ENCODE measurements around the gene DNAJC1. TPM values are rescaled to one million over a fixed set of nuclear protein-coding genes. Genes with fewer than 3 reads are reported as not detected.

Gene DNAJC1
- total RNA-seq, 1 donor from 2014 or later = 22.8 TPM

GRCh38 chr10:21757185-21757901 is 246.2 kb downstream of the DNAJC1 start:
- no peak overlapping the region for H3K4me3 ChIP-seq (ENCODE audit: low read depth, low read length)
- DNase-seq (ENCODE audit: low read depth) = no peak
- TF ChIP-seq CTCF (conservative IDR thresholded peaks at IDR 0.05; ENCODE audit: low read depth, low read length) = no peak

GRCh38 chr10:21756707-21757106 is 246.8 kb downstream of the DNAJC1 start:
- H3K4me3 ChIP-seq (ENCODE audit: low read depth, low read length) = no peak overlapping the region
- DNase-seq (ENCODE audit: low read depth) = no peak
- no peak for TF ChIP-seq CTCF (conservative IDR thresholded peaks at IDR 0.05; ENCODE audit: low read depth, low read length)

GRCh38 chr10:21754410-21755011 is 249.0 kb downstream of the DNAJC1 start:
- TF ChIP-seq CTCF (conservative IDR thresholded peaks at IDR 0.05; ENCODE audit: low read depth, low read length) = no peak
- no peak for DNase-seq (ENCODE audit: low read depth)
- no peak overlapping the region for H3K4me3 ChIP-seq (ENCODE audit: low read depth, low read length)

GRCh38 chr10:21753497-21754270 is 249.8 kb downstream of the DNAJC1 start:
- TF ChIP-seq CTCF (conservative IDR thresholded peaks at IDR 0.05; ENCODE audit: low read depth, low read length) = no peak
- H3K4me3 ChIP-seq (ENCODE audit: low read depth, low read length) = no peak overlapping the region
- DNase-seq (ENCODE audit: low read depth) = no peak

- DNase-seq (ENCODE audit: low read depth) = no peak
- TF ChIP-seq CTCF (conservative IDR thresholded peaks at IDR 0.05; ENCODE audit: low read depth, low read length) = no peak
- no peak overlapping the region for H3K4me3 ChIP-seq (ENCODE audit: low read depth, low read length)
Observed at GRCh38 chr10:21751341-21752310, 251.9 kb downstream of the DNAJC1 start.

GRCh38 chr10:21750424-21750823 is 253.1 kb downstream of the DNAJC1 start:
- no peak for DNase-seq (ENCODE audit: low read depth)
- H3K4me3 ChIP-seq (ENCODE audit: low read depth, low read length) = no peak overlapping the region
- no peak for TF ChIP-seq CTCF (conservative IDR thresholded peaks at IDR 0.05; ENCODE audit: low read depth, low read length)

Measured in epithelial cell of proximal tubule (primary cell).